ENCODE measurements around the gene NME2. TPM values are rescaled to one million over a fixed set of nuclear protein-coding genes. Genes with fewer than 3 reads are reported as not detected.
A peak's percentile ranks its signal among the peaks of the same experiment; 100 is the strongest.

The NME2 gene
- total and polyA plus RNA-seq, 10 of the 15 experiments (the other 5 are each of a cell fraction or from before 2014, with no cell fraction given), result 497 to 1,030 (median 786) TPM

DNA sequence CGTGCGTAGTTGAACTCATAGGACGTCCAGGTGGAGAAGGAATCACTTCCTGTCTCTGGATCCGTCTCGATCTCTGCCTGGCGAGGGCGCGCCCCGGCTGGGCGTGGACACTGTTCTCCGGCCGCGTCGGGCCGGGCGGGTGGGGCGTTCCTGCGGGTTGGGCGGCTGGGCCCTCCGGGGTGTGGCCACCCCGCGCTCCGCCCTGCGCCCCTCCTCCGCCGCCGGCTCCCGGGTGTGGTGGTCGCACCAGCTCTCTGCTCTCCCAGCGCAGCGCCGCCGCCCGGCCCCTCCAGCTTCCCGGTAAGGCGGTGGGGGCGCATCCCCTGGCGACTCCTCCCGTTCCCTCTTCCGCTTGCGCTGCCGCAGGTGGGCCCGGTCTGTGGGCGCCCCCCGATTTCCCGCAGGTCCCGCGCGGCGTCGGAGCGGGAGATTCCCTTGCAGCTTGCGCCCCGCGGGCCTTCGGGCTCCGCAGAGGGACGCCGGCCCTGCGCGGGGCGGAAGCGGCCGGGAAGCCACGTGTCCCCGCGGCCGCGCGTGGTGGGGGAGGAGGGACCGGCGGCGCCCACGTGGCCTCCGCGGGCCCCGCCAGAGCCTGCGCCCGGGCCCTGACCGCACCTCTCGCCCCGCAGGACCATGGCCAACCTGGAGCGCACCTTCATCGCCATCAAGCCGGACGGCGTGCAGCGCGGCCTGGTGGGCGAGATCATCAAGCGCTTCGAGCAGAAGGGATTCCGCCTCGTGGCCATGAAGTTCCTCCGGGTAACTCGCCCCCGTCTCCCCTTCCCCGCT is at the start of gene NME2 (continued):
- TF ChIP-seq HDGF (IDR thresholded peaks at IDR 0.05), result 0 out of 2 replicates have a peak, but pooled peaks have one; percentile 10
- TF ChIP-seq POLR2A (IDR thresholded peaks at IDR 0.05; ENCODE audit: low read depth, low read length), result peak; percentile 69
- TF ChIP-seq ZNF207 (IDR thresholded peaks at IDR 0.05; ENCODE audit: borderline replicate concordance), result 0 out of 2 replicates have a peak, but pooled peaks have one; percentile 73
- peak; percentile 17; the same call in 1 of the 2 replicates for TF ChIP-seq TCF12 (IDR thresholded peaks at IDR 0.05; ENCODE audit: low read depth, low read length)
- TF ChIP-seq ZNF24 (IDR thresholded peaks at IDR 0.05), result no peak
- TF ChIP-seq, protein P1, sequence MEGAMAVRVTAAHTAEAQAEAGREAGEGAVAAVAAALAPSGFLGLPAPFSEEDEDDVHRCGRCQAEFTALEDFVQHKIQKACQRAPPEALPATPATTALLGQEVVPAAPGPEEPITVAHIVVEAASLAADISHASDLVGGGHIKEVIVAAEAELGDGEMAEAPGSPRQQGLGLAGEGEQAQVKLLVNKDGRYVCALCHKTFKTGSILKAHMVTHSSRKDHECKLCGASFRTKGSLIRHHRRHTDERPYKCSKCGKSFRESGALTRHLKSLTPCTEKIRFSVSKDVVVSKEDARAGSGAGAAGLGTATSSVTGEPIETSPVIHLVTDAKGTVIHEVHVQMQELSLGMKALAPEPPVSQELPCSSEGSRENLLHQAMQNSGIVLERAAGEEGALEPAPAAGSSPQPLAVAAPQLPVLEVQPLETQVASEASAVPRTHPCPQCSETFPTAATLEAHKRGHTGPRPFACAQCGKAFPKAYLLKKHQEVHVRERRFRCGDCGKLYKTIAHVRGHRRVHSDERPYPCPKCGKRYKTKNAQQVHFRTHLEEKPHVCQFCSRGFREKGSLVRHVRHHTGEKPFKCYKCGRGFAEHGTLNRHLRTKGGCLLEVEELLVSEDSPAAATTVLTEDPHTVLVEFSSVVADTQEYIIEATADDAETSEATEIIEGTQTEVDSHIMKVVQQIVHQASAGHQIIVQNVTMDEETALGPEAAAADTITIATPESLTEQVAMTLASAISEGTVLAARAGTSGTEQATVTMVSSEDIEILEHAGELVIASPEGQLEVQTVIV (IDR thresholded peaks at IDR 0.05; ENCODE audit: borderline replicate concordance, partially characterized antibody), result no peak
- TF ChIP-seq, protein P2, sequence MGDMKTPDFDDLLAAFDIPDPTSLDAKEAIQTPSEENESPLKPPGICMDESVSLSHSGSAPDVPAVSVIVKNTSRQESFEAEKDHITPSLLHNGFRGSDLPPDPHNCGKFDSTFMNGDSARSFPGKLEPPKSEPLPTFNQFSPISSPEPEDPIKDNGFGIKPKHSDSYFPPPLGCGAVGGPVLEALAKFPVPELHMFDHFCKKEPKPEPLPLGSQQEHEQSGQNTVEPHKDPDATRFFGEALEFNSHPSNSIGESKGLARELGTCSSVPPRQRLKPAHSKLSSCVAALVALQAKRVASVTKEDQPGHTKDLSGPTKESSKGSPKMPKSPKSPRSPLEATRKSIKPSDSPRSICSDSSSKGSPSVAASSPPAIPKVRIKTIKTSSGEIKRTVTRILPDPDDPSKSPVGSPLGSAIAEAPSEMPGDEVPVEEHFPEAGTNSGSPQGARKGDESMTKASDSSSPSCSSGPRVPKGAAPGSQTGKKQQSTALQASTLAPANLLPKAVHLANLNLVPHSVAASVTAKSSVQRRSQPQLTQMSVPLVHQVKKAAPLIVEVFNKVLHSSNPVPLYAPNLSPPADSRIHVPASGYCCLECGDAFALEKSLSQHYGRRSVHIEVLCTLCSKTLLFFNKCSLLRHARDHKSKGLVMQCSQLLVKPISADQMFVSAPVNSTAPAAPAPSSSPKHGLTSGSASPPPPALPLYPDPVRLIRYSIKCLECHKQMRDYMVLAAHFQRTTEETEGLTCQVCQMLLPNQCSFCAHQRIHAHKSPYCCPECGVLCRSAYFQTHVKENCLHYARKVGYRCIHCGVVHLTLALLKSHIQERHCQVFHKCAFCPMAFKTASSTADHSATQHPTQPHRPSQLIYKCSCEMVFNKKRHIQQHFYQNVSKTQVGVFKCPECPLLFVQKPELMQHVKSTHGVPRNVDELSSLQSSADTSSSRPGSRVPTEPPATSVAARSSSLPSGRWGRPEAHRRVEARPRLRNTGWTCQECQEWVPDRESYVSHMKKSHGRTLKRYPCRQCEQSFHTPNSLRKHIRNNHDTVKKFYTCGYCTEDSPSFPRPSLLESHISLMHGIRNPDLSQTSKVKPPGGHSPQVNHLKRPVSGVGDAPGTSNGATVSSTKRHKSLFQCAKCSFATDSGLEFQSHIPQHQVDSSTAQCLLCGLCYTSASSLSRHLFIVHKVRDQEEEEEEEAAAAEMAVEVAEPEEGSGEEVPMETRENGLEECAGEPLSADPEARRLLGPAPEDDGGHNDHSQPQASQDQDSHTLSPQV (IDR thresholded peaks at IDR 0.05), result peak; percentile 48; the same call in 1 of the 2 replicates
- TF ChIP-seq, protein P3, sequence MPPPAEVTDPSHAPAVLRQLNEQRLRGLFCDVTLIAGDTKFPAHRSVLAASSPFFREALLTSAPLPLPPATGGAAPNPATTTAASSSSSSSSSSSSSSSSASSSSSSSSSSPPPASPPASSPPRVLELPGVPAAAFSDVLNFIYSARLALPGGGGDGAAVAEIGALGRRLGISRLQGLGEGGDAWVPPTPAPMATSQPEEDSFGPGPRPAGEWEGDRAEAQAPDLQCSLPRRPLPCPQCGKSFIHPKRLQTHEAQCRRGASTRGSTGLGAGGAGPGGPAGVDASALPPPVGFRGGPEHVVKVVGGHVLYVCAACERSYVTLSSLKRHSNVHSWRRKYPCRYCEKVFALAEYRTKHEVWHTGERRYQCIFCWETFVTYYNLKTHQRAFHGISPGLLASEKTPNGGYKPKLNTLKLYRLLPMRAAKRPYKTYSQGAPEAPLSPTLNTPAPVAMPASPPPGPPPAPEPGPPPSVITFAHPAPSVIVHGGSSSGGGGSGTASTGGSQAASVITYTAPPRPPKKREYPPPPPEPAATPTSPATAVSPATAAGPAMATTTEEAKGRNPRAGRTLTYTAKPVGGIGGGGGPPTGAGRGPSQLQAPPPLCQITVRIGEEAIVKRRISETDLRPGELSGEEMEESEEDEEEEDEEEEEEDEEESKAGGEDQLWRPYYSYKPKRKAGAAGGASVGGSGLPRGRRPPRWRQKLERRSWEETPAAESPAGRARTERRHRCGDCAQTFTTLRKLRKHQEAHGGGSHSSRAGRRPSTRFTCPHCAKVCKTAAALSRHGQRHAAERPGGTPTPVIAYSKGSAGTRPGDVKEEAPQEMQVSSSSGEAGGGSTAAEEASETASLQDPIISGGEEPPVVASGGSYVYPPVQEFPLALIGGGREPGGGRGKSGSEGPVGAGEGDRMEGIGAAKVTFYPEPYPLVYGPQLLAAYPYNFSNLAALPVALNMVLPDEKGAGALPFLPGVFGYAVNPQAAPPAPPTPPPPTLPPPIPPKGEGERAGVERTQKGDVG (CRISPR knock-in tag; IDR thresholded peaks at IDR 0.05), result no peak
- TF ChIP-seq, protein P4, sequence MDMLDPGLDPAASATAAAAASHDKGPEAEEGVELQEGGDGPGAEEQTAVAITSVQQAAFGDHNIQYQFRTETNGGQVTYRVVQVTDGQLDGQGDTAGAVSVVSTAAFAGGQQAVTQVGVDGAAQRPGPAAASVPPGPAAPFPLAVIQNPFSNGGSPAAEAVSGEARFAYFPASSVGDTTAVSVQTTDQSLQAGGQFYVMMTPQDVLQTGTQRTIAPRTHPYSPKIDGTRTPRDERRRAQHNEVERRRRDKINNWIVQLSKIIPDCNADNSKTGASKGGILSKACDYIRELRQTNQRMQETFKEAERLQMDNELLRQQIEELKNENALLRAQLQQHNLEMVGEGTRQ (IDR thresholded peaks at IDR 0.05; ENCODE audit: borderline replicate concordance, low read depth, low read length), result peak; percentile 79
- TF ChIP-seq SMARCA5 (IDR thresholded peaks at IDR 0.05), result peak; percentile 72; the same call in 1 of the 2 replicates
- no peak for TF ChIP-seq HDAC6 (IDR thresholded peaks at IDR 0.05; ENCODE audit: unreplicated experiment)
- no peak for TF ChIP-seq CBX5 (IDR thresholded peaks at IDR 0.05; ENCODE audit: low read depth)
- peak; percentile 48 for TF ChIP-seq RUNX3 (IDR thresholded peaks at IDR 0.05; ENCODE audit: low read length)
- TF ChIP-seq, protein P5, sequence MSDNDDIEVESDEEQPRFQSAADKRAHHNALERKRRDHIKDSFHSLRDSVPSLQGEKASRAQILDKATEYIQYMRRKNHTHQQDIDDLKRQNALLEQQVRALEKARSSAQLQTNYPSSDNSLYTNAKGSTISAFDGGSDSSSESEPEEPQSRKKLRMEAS (IDR thresholded peaks at IDR 0.05; ENCODE audit: low read depth, low read length), result peak; percentile 96
- 0 out of 2 replicates have a peak, but pooled peaks have one; percentile 46 for TF ChIP-seq TCF3 (IDR thresholded peaks at IDR 0.05; ENCODE audit: borderline replicate concordance, insufficient read depth, low read depth, low read length)
- TF ChIP-seq DPF2 (IDR thresholded peaks at IDR 0.05), result peak; percentile 94
- TF ChIP-seq, protein P6, sequence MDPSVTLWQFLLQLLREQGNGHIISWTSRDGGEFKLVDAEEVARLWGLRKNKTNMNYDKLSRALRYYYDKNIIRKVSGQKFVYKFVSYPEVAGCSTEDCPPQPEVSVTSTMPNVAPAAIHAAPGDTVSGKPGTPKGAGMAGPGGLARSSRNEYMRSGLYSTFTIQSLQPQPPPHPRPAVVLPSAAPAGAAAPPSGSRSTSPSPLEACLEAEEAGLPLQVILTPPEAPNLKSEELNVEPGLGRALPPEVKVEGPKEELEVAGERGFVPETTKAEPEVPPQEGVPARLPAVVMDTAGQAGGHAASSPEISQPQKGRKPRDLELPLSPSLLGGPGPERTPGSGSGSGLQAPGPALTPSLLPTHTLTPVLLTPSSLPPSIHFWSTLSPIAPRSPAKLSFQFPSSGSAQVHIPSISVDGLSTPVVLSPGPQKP (IDR thresholded peaks at IDR 0.05; ENCODE audit: low read depth, low read length), result 0 out of 2 replicates have a peak, but pooled peaks have one; percentile 21

Data from GM12878 (cell line).